ENCODE results near the gene DAPK1.

GRCh38 chr9:87455407-87455806 is 42.3 kb upstream of the DAPK1 start:
- TF ChIP-seq CTCF (IDR thresholded peaks at IDR 0.05; ENCODE audit: low read length) = no peak
- TF ChIP-seq EZH2 (IDR thresholded peaks at IDR 0.05; ENCODE audit: borderline replicate concordance, low read length) = no peak

All from OCI-LY1 (cell line).